Measurements from ENCODE around the gene IPO11.
"Not testable (repeated sequence)": the region's sequence is repeated elsewhere in the genome, so short reads cannot be mapped to it uniquely, and the experiment has no call there.

IPO11 gene

GRCh38 chr5:62450259-62450658, 37.7 kb downstream of the IPO11 start:
- peak; percentile 23 for DNase-seq

GRCh38 chr5:62457071-62457470, 44.5 kb downstream of the IPO11 start:
- DNase-seq = peak; percentile 47

GRCh38 chr5:62460578-62460983, 48.0 kb downstream of the IPO11 start:
- DNase-seq = peak; percentile 64

DNA sequence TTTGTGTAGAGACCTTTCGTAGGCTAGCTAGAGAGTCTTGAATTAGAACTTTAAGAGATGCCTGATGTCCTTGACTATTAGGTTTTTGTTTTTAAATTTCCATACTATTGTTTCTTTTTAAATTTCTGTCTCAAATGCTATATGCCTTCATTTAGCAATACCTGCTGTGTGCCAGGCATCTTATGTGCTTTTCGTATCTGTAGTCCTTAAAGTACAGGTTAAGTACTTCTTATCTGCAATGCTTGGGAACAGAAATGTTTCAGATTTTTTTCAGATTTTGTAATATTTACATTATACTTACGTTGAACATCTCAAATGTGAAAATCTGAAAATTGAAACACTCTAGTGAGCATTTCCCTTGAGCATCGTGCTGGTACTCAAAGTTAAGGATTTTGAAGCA, 49.0 kb downstream of the IPO11 start:
- no peak for DNase-seq

DNA sequence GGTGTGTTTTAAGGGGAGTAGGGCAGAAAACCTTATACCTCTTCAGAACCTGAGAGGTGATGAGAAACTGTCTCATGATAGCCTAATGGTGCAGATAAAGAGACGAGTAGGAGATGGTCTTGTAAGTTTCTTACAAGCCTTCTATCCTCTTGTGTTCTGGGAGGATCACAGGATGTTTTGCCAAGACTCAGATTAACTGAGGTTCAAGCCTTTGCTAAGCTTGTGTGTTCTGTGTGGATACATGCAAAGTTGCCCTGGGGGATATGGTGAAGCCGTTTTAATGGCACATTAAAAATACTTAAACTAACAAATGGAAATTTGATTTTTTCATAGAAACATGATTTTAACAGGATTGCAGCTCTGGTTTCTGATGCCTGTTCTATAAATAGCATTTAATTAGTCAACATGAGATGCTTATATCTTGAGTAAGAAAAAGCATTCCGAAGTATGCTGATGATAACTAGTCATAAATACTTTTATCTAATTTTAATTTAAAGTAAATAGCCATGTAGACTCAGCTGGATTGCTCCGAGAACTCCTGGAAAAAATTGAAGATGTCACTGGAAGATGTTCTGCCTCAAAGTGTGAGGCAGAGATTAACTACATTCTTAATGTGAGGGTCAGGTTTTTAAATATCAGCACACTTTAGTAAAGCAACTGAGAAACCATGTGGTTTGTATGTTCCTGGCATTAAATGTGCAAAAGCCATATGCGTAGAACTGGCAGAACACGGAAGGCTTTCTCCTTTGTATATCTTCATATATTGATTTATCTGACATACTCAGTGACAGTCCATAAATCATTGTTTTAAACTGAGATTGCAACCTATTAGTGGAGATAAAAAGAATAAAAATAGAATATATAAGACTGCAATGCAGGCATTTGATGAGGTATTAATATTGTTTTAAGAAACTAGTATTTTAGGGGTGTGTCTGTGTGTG, 53.7 kb downstream of the IPO11 start:
- peak; percentile 71 for DNase-seq

DNA sequence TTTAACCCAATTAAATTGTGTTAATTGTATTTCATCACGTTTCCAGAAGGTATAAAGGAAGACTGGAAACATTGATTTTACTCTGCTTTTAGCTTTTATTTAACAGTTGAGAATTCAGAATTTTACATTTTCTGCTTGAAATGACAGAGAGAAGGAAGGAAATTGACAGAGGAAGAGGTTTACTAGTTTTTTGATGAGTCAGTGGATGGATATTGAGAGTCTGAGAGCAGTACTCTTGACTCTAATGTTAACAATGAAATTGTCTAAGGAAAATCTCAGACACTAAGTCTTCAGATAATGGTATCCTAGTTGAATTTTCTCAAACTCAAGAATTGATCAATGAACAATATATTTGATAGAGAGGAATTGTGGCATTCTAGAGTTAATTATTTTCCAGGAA, 60.6 kb downstream of the IPO11 start:
- peak; percentile 28 for DNase-seq

DNA sequence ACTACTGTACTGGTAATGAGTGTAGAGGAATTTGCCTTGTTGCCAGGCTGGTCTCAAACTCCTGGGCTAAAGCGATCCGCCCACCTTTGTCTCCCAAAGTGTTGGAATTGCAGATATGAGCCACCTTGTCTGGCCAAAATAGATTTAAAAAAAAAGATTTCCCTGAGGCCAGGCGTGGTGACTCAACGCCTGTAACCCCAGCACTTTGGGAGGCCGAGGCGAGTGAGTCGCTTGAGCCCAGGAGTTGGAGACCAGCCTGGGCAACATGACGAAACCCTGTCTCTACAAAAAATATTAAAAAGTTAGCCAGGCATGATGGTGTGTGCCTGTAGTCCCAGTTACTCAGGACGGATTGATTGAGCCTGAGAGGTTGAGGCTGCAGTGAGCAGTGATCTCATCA, 62.5 kb downstream of the IPO11 start:
- DNase-seq = peak; percentile 71

- DNase-seq = peak; percentile 57
Observed at GRCh38 chr5:62477801-62478200, 65.2 kb downstream of the IPO11 start.

DNA sequence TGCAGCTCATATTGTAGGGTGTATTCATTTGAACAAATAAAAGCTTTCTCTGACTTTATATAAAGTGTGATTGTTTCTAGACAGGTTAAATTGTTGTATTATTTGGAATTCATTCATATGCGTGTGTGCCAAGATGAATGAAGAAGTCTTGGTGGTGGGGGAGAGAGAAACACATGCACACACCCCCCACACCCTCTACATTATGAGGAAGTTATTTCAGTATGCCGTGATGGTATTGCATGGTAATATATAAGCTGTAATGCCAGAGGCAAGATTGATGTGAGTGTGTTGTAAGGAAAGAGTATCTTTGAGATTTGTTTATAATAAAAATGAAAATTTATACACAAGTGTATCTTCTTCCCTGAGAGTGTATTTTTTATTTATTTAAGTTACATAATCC, 71.0 kb downstream of the IPO11 start:
- no peak for DNase-seq

- no peak for DNase-seq
Observed at GRCh38 chr5:62486672-62487071, 74.1 kb downstream of the IPO11 start.

DNA sequence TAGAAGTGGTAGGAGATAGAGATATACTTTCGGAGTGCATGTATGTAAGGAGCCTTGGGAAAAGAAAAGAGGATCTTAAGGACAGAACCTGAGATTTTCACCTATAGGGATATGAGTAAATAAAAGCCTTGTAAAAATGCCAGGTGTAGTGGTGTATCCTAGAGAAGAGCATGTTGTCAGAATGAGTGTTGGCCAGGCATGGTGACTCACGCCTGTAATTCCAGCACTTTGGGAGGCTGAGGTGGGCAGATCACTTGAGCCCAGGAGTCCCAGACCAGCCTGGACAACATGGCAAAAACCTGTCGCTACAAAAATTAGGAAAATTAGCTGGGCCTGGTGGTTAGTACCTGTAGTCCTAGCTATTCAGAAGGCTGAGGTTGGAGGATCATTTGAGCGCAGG, 76.0 kb downstream of the IPO11 start:
- no peak for DNase-seq

- peak; percentile 19 for DNase-seq
Observed at GRCh38 chr5:62489471-62489870, 76.9 kb downstream of the IPO11 start.

- no peak for DNase-seq
Observed at GRCh38 chr5:62494772-62495171, 82.2 kb downstream of the IPO11 start.

- DNase-seq = no peak
Observed at GRCh38 chr5:62496876-62497275, 84.3 kb downstream of the IPO11 start.

DNA sequence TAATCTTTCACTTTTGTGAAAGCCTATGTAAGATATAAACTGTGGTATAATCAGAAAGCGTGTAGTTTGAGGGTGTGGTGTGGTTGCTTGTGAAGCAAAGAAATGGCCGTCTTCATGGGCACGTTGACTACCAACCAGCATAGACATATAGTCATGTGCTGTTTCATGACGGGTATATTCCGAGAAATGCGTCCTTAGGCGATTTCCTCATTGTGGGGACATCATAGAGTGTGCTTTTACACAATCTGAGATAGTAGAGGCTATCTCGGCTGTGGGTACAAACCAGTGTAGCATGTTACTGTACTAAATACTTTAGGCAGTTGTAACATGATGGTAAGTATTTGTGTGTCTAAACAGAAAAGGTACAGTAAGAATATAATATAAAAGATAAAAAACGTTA, 86.4 kb downstream of the IPO11 start:
- DNase-seq = no peak

DNA sequence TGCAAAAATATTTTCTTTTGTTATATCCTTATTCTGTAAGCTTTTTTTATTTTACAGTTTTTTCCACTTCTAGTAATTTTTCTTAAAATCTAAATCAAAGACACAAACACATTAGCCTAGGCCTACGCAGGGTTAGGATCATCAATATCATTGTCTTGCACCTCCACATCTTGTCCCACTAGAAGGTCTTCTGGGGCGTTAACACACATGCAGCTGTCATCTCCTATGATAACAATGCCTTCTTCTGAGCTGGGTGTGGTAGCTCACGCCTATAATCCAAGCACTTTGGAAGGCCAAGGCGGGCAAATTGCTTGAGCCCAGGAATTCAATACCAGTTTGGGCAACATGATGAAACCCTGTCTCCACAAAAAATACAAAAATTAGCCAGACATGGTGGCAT, 87.2 kb downstream of the IPO11 start:
- no peak for DNase-seq

GRCh38 chr5:62502456-62503101, 90.0 kb downstream of the IPO11 start:
- DNase-seq = no peak

- no peak for DNase-seq
Observed at GRCh38 chr5:62504129-62504528, 91.6 kb downstream of the IPO11 start.

- DNase-seq = no peak
Observed at GRCh38 chr5:62506659-62507460, 94.3 kb downstream of the IPO11 start.

- not testable (repeated sequence) for DNase-seq
Observed at GRCh38 chr5:62508760-62509159, 96.2 kb downstream of the IPO11 start.

- DNase-seq = no peak
Observed at GRCh38 chr5:62509806-62510205, 97.2 kb downstream of the IPO11 start.

GRCh38 chr5:62513085-62513484, 100.5 kb downstream of the IPO11 start:
- not testable (repeated sequence) for DNase-seq

- DNase-seq = no peak
Observed at GRCh38 chr5:62514510-62515119, 102.1 kb downstream of the IPO11 start.

All from HCEC 1CT (cell line).